NK-92 treated with Interleukin-12 subunit alpha and Interleukin-12 subunit beta, amount 100 ng/mL, for 24 hours (cell line): Measurements from ENCODE around the gene HSD11B1.
A peak's percentile ranks its signal among the peaks of the same experiment; 100 is the strongest.

ENCODE experiments used
- DNase-seq: peaks from one replicate; lab custom pipeline; 2025; lab: John Stamatoyannopoulos, UW

The HSD11B1 gene

GRCh38 chr1:209704584-209704983 lies at the start of gene HSD11B1:
Gene HSD11B1 (plus strand): TSS chr1:209704846. CDS start chr1:209704943, 97 bp downstream.
- no peak for DNase-seq

- no peak for DNase-seq
Observed at GRCh38 chr1:209655411-209656231, 49.0 kb upstream of the HSD11B1 start.

DNA sequence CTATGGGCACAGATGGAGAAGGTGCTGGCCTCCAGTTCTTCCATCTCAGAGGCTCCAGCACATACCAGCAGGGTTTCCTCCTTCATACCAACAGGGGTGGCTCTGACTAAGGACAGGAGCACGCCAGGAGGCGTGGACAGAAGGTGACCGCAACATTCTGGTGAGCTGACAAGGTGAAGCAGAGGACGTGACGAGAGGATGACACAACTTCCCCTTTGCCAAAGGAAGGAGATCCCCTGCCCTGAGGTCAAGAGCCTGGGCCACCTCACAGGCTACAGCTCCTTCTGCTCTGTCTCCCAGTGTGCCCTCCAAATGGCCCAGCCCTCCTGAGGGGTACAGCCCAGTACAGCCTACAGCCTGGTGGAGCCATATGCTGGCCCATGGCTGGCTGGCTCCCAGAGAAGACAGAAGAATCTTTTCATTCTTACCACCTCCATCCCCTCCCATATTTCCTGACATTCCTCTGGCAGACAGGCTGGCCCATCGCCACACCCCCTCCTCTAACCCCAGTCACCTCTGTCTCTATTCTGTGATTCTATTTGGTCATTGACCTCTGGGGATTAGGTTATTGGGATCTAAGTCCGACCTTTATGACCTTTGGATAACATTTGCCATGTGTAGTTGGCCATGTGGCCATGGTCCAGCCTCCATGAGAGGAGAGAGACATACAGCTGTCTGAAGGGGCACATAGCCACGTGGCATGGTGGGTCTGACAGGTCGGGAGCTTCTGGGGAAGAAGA lies 47.3 kb upstream of the HSD11B1 start:
- no peak for DNase-seq

- no peak for DNase-seq
Observed at GRCh38 chr1:209657918-209658317, 46.7 kb upstream of the HSD11B1 start.

DNA sequence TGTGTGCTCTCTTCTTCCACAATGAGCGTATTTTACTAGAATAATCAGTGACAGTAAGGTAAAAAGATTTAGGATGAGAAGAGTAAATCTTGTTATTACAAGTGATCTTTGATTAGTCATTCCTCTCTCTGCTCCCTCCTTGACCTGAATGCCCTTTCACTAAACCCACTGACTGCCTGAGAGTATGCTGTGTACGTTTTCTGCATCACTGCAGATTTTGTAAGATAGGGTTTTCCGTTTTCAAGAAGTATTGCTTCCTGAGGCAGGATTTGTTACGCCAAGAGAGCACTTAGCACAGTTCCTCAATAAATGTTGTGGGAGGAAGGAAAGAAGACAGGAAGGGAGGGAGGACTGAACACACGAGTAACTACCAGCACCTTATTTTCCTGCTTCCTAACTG lies 44.7 kb upstream of the HSD11B1 start:
- no peak for DNase-seq

DNA sequence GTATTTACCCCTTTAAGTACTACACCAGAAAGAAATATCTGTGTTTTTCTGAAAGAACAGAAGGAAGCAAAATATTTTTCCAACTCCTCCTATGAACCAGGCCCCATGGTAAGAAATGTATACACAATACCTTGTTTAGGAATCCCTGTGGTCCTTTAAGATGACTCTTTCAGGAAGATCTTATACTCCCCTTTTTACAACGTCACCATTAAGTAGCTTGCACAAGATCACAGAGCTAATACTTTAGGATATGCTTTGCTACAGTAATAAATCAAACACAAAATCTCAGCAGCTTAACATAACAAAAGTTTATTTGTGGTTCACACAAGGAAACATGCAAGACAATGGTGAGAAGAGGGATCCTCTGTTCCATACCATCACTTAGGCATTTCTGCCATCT lies 43.6 kb upstream of the HSD11B1 start:
- DNase-seq = no peak

- no peak for DNase-seq
Observed at GRCh38 chr1:209662879-209663327, 41.7 kb upstream of the HSD11B1 start.

DNA sequence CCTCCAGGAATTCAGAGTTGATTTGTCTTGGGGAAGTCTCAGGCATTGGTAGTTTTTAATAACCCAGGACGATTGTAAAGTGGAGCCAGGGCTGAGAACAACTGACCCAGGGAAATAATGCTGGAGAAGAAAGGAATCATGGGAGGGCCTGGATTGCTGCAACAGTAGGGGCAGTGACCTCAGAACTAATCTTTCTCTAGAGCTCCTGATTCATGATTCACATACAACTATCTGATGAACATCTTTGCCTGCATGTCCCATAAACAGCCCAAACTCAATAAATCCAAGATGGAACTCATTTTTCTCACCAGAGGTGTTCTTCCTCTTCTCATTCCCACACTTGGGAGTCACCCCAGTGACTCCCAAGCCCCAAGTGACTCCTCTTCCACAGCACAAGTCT lies 37.5 kb upstream of the HSD11B1 start:
- no peak for DNase-seq

DNA sequence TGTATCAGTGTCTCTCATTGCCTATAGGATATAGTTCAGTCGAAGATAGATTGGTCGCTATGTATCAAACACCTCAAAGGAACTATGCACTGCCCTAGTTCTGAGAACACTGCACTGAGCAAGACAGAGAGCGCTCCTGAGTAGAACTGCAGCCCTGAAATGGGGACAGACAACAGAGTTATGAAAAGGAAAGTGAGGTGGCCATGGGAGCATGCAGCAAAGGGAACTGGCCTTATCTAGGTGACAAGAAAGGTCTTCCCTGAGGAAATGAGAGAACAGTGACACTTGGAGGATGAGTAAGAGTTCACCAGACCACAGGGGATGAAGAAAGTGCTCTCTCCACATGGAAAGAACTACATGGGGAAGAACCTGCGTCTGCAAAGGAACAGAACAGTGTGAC lies 36.9 kb upstream of the HSD11B1 start:
- no peak for DNase-seq

GRCh38 chr1:209670441-209671082 lies 34.1 kb upstream of the HSD11B1 start:
- no peak for DNase-seq

GRCh38 chr1:209672705-209673630 lies 31.7 kb upstream of the HSD11B1 start:
- peak; percentile 26 for DNase-seq

GRCh38 chr1:209673631-209674417 lies 30.8 kb upstream of the HSD11B1 start:
- no peak for DNase-seq

DNA sequence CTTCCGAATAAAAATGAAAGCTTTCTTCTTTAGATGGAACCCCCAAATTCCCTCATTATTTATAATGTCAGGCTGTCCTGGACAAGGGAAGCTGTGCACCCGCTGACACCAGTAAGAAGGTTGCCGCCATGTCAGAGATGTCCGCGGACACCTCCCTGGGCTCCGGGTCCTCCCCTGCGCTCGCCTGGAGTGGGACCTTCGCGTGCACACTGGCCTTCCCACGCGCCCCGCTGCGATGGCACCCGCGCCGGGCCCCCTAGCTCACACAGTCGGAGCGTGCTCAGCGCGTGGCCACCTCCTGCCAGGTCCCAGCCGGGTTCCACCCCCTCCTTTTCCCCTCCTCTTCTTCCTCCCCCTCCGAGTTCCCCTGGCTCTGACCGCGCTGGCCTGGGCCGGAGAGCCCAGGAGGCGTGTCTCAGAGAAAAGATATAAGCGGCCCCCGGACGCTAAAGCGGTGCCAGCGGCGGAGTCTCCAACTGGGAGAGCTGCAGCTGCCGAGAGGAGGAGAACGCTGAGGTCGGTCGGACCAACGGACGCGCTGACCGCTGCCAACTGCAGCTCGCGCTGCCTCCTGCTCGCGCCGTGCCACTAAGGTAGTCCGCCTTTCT lies 29.6 kb upstream of the HSD11B1 start, which contains the start of gene G0S2:
TSS of gene G0S2 (plus strand) at position 456 of the 608 bp plus-strand sequence. CDS start 273 bp downstream, outside the sequence.
- no peak for DNase-seq

DNA sequence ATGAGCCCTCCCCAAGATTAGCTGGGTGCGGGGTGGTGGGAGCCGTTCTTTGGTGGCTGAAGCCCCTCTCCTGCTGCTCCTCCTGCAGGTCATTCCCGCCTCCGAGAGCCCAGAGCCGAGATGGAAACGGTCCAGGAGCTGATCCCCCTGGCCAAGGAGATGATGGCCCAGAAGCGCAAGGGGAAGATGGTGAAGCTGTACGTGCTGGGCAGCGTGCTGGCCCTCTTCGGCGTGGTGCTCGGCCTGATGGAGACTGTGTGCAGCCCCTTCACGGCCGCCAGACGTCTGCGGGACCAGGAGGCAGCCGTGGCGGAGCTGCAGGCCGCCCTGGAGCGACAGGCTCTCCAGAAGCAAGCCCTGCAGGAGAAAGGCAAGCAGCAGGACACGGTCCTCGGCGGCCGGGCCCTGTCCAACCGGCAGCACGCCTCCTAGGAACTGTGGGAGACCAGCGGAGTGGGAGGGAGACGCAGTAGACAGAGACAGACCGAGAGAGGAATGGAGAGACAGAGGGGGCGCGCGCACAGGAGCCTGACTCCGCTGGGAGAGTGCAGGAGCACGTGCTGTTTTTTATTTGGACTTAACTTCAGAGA lies 29.0 kb upstream of the HSD11B1 start:
- no peak for DNase-seq

- no peak for DNase-seq
Observed at GRCh38 chr1:209678981-209679539, 25.6 kb upstream of the HSD11B1 start.

GRCh38 chr1:209685821-209686220 lies 18.8 kb upstream of the HSD11B1 start:
- DNase-seq = no peak

- no peak for DNase-seq
Observed at GRCh38 chr1:209686322-209686721, 18.3 kb upstream of the HSD11B1 start.

GRCh38 chr1:209688746-209689234 lies 15.9 kb upstream of the HSD11B1 start:
- no peak for DNase-seq

GRCh38 chr1:209689477-209689876 lies 15.2 kb upstream of the HSD11B1 start:
- DNase-seq = no peak
